ENCODE data around the gene REXO4. TPM values are rescaled to one million over a fixed set of nuclear protein-coding genes. Genes with fewer than 3 reads are reported as not detected.

Gene REXO4
- total and polyA plus RNA-seq, 2 of the 8 experiments (the other 6 are each of a cell fraction or from before 2014, with no cell fraction given), result 19.1 to 38.3 TPM

DNA sequence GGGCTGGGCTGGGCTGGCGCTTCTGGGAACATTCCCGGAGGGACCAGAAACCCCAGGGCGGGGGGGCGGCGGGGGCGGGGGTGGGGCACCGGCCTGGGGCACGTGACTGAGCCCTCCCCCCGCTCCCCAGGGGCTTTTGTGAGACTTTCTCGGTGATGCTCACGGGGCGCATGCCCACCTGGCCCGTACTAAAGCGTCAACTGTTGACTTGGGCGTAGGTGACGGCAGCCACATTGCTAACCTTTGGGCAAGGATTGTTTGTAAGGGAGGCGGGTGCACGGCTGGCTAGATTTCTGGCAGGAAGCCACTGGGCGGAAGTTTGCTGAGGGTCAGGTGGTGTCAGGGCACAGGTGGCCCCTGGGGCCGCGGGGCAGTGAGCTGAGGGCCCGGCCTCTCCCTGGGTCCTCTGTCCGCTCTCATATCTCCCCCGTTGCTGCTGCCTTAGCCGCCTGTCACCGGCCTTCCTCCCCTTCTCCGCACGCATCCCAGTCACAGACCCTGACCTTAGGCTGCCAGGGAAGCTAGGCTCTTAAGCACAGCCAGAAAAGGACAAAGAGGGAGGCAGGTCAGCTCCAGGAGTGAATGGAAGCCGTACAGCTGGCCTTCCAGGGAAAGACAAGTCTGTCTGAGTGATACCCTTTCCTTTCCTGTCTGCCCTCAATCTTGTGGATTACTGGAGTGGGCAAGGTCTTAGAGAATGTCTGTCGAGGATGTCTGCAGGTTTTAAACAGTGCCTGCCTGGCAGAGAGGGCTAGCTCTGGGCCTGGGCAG is 42.8 kb upstream of the REXO4 start (continued):
- no peak for TF ChIP-seq SUZ12 (IDR thresholded peaks at IDR 0.05; ENCODE audit: low read length)
- TF ChIP-seq SAP30 (IDR thresholded peaks at IDR 0.05; ENCODE audit: insufficient read depth, insufficient replicate concordance, low read length), result peak; percentile 14
- TF ChIP-seq, protein P1, sequence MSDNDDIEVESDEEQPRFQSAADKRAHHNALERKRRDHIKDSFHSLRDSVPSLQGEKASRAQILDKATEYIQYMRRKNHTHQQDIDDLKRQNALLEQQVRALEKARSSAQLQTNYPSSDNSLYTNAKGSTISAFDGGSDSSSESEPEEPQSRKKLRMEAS (IDR thresholded peaks at IDR 0.05), result peak; percentile 44; the same call in 1 of the 2 replicates
- no peak for TF ChIP-seq JUN (IDR thresholded peaks at IDR 0.05; ENCODE audit: low read depth, low read length)
- TF ChIP-seq CTBP2 (IDR thresholded peaks at IDR 0.05; ENCODE audit: borderline replicate concordance, insufficient read depth, insufficient read length, low read length), result no peak
- no peak for TF ChIP-seq EGR1 (IDR thresholded peaks at IDR 0.05; ENCODE audit: borderline replicate concordance, low read depth, low read length)
- TF ChIP-seq RBBP5 (IDR thresholded peaks at IDR 0.05; ENCODE audit: borderline replicate concordance, low read depth, low read length), result 0 out of 2 replicates have a peak, but pooled peaks have one; percentile 44
- TF ChIP-seq TAF1 (IDR thresholded peaks at IDR 0.05; ENCODE audit: low read depth, low read length), result no peak
- TF ChIP-seq EP300 (IDR thresholded peaks at IDR 0.05; ENCODE audit: borderline replicate concordance in 1 of 2, low read depth in 2 of 2, low read length in 2 of 2), result no peak
- TF ChIP-seq SP2 (IDR thresholded peaks at IDR 0.05; ENCODE audit: low read length), result no peak
- TF ChIP-seq TBP (IDR thresholded peaks at IDR 0.05; ENCODE audit: low read depth, low read length), result no peak; the same call in 1 of the 2 replicates
- no peak for TF ChIP-seq CEBPB (IDR thresholded peaks at IDR 0.05; ENCODE audit: low read depth, low read length)
- TF ChIP-seq KDM4A (IDR thresholded peaks at IDR 0.05; ENCODE audit: low read depth, low read length, severe bottlenecking), result no peak
- no peak for TF ChIP-seq GTF2F1 (IDR thresholded peaks at IDR 0.05; ENCODE audit: borderline replicate concordance, low read depth, low read length)

Measured in H1 (cell line).